C4-2B (cell line): Measurements from ENCODE around the gene RNU1-1.
"Not testable (repeated sequence)": the region's sequence is repeated elsewhere in the genome, so short reads cannot be mapped to it uniquely, and the experiment has no call there.

Experiments used
- ZFX ChIP-seq: fragments of 450-650 bp; IDR thresholded peaks from 2 replicates; pipeline ENCODE4 v1.6.1; 2017
- TF ChIP-seq, protein P1 (sequence below): fragments of 450-650 bp; conservative IDR thresholded peaks from 2 replicates; pipeline ENCODE4 v1.5.1; 2017; ENCODE audit warnings: mild to moderate bottlenecking

DNA sequence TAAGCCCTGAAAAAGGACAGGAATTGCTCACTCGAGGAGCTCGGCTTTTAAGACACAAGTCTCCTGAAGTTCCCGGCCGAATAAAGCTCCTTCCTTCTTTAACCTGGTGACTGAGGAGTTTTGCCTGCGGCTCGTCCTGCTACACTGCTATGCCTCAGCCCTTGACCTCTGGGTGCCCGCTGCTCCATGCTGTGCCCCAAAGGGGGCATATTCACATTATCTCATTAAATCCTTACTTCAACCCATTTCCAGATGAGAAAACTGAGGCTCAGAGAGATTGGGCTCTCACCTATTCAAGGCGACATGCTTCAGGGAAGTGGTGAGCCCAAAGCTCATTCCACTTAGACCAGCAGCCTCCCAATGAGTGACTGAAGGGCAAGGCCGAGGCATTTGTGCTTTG lies 20.4 kb downstream of the RNU1-1 start:
- TF ChIP-seq, protein P1, sequence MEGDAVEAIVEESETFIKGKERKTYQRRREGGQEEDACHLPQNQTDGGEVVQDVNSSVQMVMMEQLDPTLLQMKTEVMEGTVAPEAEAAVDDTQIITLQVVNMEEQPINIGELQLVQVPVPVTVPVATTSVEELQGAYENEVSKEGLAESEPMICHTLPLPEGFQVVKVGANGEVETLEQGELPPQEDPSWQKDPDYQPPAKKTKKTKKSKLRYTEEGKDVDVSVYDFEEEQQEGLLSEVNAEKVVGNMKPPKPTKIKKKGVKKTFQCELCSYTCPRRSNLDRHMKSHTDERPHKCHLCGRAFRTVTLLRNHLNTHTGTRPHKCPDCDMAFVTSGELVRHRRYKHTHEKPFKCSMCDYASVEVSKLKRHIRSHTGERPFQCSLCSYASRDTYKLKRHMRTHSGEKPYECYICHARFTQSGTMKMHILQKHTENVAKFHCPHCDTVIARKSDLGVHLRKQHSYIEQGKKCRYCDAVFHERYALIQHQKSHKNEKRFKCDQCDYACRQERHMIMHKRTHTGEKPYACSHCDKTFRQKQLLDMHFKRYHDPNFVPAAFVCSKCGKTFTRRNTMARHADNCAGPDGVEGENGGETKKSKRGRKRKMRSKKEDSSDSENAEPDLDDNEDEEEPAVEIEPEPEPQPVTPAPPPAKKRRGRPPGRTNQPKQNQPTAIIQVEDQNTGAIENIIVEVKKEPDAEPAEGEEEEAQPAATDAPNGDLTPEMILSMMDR: not testable (repeated sequence)
- not testable (repeated sequence) for TF ChIP-seq ZFX
